Testis (tissue), 3 donors: ENCODE data around the gene TBC1D22A. TPM values are rescaled to one million over a fixed set of nuclear protein-coding genes. Genes with fewer than 3 reads are reported as not detected.

Experiments used
- DNase-seq: peaks from one replicate; pipeline ENCODE4 v3.0.0-alpha.2; 2019
- H3K27ac ChIP-seq, 2 donors: fragments of 200-600 bp; sonication (generic); one replicate each; pipeline ENCODE4 v1.5.1; 2019
- H3K27me3 ChIP-seq: fragments of 200-600 bp; sonication (generic); one replicate; pipeline ENCODE4 v1.5.1; 2019
- H3K36me3 ChIP-seq: fragments of 200-600 bp; sonication (generic); one replicate; pipeline ENCODE4 v1.5.1; 2017; ENCODE audit warnings: low read depth; ENCODE audit errors: missing control alignments
- H3K4me1 ChIP-seq: fragments of 200-600 bp; sonication (generic); one replicate; pipeline ENCODE4 v1.5.1; 2019
- H3K4me3 ChIP-seq, 2 donors: fragments of 200-600 bp; sonication (generic); one replicate each; pipeline ENCODE4 v1.5.1; 2017 to 2019
- H3K9me3 ChIP-seq: fragments of 200-600 bp; sonication (generic); one replicate; pipeline ENCODE4 v1.5.1; 2017
- POLR2A ChIP-seq: fragments of 450-650 bp; IDR thresholded peaks from one replicate; pipeline ENCODE4 v1.6.1; 2017; ENCODE audit warnings: antibody characterized with exemption, mild to moderate bottlenecking, moderate library complexity
- WGBS, 2 donors: methylation state at CpG; one replicate each; pipeline ENCODE4 v1.1.5; 2018; 5-methylcytosine and 5-hydroxymethylcytosine counted together
- intact Hi-C: fragments of 100-400 bp; cut with DNase I; formaldehyde crosslinking; loops from one replicate; pipeline ENCODE4 v1.15.1; 2023; ENCODE audit warnings: low total_unique reads
- polyA plus RNA-seq: library from polyadenylated mRNA; stranded (reverse); fragments of 350-450 nt; fragmentation: Illumina TruSeq; extraction: RNeasy Lipid Tissue Mini Kit (QIAGEN cat#74804); gene quantifications from one replicate; pipeline ENCODE4 v1.2.3, GENCODE V29; 2014; ENCODE audit warnings: low read depth, low replicate concordance; ENCODE audit not compliant: insufficient read depth
- total RNA-seq, 2 donors: library from RNA; depleted of rRNA; stranded (reverse); fragments of >200 nt; gene quantifications; one replicate each; pipeline ENCODE4 v1.2.3, GENCODE V29; 2016
- TF ChIP-seq, protein P1 (sequence below), 3 experiments: fragments of 450-650 bp in 2 of 3; fragments of 200-600 bp in 1 of 3; sonication (generic) in 1 of 3; IDR thresholded peaks; one replicate each; pipeline ENCODE4 v1.5.1; 2016 to 2019; ENCODE audit warnings: antibody characterized with exemption in 3 of 3, mild to moderate bottlenecking in 2 of 3, moderate library complexity in 1 of 3

The TBC1D22A gene
- total and polyA plus RNA-seq, 3 donors from 2014 or later, result 16.6 to 32.8 (median 28.5) TPM

DNA sequence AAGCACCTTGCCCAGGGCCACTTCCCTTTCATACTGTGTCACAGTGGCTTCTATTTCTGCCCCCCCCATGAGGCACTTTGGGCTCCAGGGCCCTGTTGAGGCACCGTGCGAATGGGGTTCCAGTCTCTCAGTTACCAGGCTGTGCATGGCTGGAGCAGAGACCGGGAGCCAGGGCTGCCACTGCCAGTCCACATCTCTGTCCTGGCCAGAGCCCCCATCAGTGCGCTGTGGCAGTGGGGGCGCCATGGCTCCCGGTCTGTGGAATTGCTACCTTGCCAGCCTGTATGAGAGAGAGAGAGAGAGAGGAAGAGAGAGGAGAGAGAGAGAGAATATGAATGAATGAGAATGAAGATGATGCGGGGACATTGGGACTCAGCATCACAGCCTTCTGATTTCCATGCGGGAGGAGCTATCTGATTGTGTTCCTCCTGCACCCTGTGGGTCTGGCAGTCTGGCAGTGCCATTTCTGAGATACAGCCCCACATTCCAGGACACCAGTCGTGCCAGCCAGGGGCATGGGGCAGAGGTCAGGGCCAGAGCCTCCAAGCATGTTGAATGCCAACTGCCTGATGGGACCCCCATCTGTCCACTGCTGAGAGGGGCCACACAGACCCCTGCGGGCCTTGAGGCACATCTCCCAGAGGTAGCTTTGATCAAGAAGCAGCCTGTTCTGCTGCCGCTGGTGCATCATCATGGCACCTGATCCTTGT is 279.8 kb downstream of the TBC1D22A start:
- intact Hi-C loops, result no loop called here
- H3K27ac ChIP-seq, result no peak overlapping the region
- WGBS, 2 donors, result 83 to 92% methylated on average over 11 of the region's 11 CpGs
- no peak for DNase-seq
- no peaks in the 10 kb centered on the region for H3K9me3 ChIP-seq
- no peaks in the 10 kb centered on the region for H3K36me3 ChIP-seq
- TF ChIP-seq POLR2A, result no peak
- TF ChIP-seq, protein P1, sequence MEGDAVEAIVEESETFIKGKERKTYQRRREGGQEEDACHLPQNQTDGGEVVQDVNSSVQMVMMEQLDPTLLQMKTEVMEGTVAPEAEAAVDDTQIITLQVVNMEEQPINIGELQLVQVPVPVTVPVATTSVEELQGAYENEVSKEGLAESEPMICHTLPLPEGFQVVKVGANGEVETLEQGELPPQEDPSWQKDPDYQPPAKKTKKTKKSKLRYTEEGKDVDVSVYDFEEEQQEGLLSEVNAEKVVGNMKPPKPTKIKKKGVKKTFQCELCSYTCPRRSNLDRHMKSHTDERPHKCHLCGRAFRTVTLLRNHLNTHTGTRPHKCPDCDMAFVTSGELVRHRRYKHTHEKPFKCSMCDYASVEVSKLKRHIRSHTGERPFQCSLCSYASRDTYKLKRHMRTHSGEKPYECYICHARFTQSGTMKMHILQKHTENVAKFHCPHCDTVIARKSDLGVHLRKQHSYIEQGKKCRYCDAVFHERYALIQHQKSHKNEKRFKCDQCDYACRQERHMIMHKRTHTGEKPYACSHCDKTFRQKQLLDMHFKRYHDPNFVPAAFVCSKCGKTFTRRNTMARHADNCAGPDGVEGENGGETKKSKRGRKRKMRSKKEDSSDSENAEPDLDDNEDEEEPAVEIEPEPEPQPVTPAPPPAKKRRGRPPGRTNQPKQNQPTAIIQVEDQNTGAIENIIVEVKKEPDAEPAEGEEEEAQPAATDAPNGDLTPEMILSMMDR (IDR thresholded peaks at IDR 0.05), result no peak
- H3K4me3 ChIP-seq, result no peak overlapping the region
- no peaks in the 10 kb centered on the region for H3K4me1 ChIP-seq
- no peaks in the 10 kb centered on the region for H3K27me3 ChIP-seq

GRCh38 chr22:47042861-47043496 is 280.5 kb downstream of the TBC1D22A start:
- 92 to 97% methylated on average over 16 to 18 of the region's 18 CpGs for WGBS, 2 donors
- Histone ChIP-seq H3K27ac (no peak overlapping the region), H3K4me1 (no peaks in the 10 kb centered on the region), H3K36me3 (no peaks in the 10 kb centered on the region), H3K9me3 (no peaks in the 10 kb centered on the region), H3K4me3 (no peak overlapping the region), H3K27me3 (no peaks in the 10 kb centered on the region)
- intact Hi-C loops, result no loop called here
- TF ChIP-seq, protein P1 (IDR thresholded peaks at IDR 0.05), result no peak
- TF ChIP-seq POLR2A, result no peak
- DNase-seq, result no peak

GRCh38 chr22:47043835-47044721 is 281.6 kb downstream of the TBC1D22A start:
- Histone ChIP-seq H3K36me3 (no peaks in the 10 kb centered on the region), H3K27ac (no peak overlapping the region), H3K4me3 (no peak overlapping the region), H3K4me1 (peaks cover 6% of the 10 kb centered on the region), H3K9me3 (no peaks in the 10 kb centered on the region), H3K27me3 (no peaks in the 10 kb centered on the region)
- DNase-seq, result no peak
- WGBS, 2 donors, result 78 to 83% methylated on average over 16 to 19 of the region's 19 CpGs
- no peak for TF ChIP-seq POLR2A
- TF ChIP-seq, protein P1 (IDR thresholded peaks at IDR 0.05), result no peak
- intact Hi-C loops, result no loop called here

- 85 to 86% methylated on average over 29 of the region's 29 CpGs for WGBS, 2 donors
- intact Hi-C loops, result no loop called here
- no peaks in the 10 kb centered on the region for H3K27me3 ChIP-seq
- no peaks in the 10 kb centered on the region for H3K36me3 ChIP-seq
- no peaks in the 10 kb centered on the region for H3K9me3 ChIP-seq
- DNase-seq, result no peak
- no peak overlapping the region for H3K4me3 ChIP-seq
- H3K4me1 ChIP-seq, result peaks cover 11% of the 10 kb centered on the region
- TF ChIP-seq POLR2A, result no peak
- TF ChIP-seq, protein P1 (IDR thresholded peaks at IDR 0.05), result no peak
- H3K27ac ChIP-seq, result no peak overlapping the region
Observed at GRCh38 chr22:47044722-47045535, 282.5 kb downstream of the TBC1D22A start.
